Measurements from ENCODE around the gene PLEKHG4.

- TF ChIP-seq POLR2A (IDR thresholded peaks at IDR 0.05; ENCODE audit: low read length) (no peak), GATA1 (IDR thresholded peaks at IDR 0.05; ENCODE audit: low read depth, low read length) (no peak)
These were observed 4.7 kb downstream of the PLEKHG4 start for GRCh38 chr16:67283826-67284555.
